SIG-M5 treated with dmso at 0.1 percent for 504 hours (cell line): Measurements from ENCODE around the gene CRYBB3.
"Not testable (repeated sequence)": the region's sequence is repeated elsewhere in the genome, so short reads cannot be mapped to it uniquely, and the experiment has no call there.

ENCODE experiments used
- DNase-seq: peaks from one replicate; lab custom pipeline; 2025; ENCODE audit not compliant: unreplicated experiment; lab: John Stamatoyannopoulos, UW

CRYBB3 gene

DNA sequence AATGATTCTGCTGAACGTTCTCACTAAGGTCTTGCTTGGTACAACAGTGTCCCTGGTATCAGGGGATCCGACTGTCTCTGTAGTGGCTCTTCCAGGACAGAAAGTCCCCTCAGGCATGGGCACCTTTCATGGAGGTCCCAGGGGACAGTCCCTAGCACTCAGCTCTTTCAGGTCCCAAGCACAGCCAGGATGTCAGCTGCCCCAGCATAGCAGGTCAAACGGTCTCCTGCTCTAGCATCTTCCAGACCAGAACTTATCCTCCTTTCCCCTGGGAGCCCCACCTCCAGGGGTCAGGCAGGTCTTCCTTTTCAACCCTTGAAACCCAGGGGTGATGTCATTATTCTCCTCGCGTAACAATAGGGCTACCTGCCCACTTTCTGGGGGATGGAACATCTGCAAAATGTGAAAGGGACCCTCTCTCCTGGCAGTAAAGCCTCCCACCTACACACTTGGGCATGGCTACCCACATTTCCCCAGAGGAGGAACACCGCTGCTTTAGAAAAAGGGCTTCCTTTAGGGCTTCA lies 24.7 kb upstream of the CRYBB3 start:
- no peak for DNase-seq

DNA sequence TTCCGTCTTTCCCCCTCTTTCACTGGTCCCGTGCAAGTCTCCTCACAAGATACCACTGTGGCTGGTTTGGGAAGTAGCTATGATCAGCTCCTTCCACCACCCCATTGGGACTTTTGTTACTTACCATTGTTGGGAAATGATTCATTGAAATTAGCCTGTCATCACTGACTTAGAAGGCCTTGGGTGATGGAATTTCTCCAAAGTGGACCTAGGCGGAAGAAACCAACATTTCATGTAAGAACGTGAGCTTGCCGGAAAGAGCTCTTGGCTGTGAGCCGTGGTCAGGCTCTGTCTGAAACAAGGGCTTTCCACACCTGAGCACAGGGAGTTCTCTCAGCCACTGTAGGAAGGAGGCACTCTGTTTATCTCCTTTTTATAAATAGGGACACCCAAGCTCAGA lies 23.5 kb upstream of the CRYBB3 start:
- no peak for DNase-seq

DNA sequence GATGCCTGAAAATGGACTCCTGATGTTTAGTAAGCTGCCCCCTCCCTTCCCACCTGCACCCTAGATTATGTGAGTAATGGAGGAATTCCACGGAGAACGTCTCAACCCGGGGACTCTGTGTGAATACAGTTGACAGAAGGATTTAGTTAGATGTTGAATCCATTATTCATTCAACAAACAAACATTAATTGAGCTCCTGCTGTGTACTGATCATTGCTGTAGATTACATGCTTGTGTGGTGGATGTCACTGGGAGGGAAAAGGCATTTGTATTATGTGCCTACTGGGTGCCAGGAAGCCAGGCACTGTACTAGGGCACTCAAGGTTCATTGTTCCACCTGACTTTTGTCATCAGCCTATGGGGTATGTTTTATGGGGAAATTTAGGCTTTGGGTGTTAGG lies 22.9 kb upstream of the CRYBB3 start:
- DNase-seq, result no peak

DNA sequence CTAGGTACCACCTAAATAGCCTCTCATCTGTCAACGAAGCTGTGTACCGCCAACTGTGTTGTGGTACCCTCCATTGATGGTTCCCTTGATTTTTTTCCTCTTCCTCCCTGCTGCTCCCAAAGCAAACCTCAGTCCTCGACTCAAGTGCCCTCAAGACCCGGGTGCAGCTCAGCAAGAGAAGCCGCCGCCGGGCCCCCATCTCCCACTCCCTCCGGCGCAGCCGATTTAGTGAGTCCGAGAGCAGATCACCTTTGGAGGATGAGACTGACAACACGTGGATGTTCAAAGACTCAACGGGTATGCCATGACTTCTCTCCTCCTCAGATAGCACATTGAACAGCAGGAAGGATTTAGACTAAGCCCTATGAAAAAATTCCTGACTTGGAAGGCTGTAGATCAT lies 22.4 kb upstream of the CRYBB3 start:
- DNase-seq, result no peak

GRCh38 chr22:25177895-25178294 lies 21.8 kb upstream of the CRYBB3 start:
- no peak for DNase-seq

DNA sequence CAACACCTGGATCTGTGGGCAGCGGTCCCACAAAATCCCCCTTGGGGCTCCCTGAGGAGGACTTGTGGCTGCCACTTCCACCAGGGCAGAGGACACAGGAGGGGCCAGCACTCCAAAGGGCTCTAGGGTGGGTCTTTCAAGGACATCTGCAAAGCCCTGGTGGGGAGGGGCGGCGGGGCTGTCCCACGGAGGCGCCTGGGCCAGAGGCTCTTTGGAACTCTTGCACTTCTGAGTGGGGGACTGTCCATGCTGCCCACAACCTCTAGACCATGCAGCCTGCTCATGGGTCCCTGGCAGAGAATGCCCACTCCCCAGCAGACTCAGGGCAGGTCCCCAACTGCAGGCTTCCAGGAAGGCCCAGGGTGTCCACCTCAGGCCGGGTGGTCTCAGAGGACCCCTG lies 21.3 kb upstream of the CRYBB3 start:
- DNase-seq, result not testable (repeated sequence)

GRCh38 chr22:25178869-25179631 lies 20.6 kb upstream of the CRYBB3 start:
- DNase-seq, result not testable (repeated sequence)

GRCh38 chr22:25182131-25183110 lies 17.2 kb upstream of the CRYBB3 start:
- no peak for DNase-seq

- DNase-seq, result no peak
These were observed 15.6 kb upstream of the CRYBB3 start for GRCh38 chr22:25183949-25184619.

DNA sequence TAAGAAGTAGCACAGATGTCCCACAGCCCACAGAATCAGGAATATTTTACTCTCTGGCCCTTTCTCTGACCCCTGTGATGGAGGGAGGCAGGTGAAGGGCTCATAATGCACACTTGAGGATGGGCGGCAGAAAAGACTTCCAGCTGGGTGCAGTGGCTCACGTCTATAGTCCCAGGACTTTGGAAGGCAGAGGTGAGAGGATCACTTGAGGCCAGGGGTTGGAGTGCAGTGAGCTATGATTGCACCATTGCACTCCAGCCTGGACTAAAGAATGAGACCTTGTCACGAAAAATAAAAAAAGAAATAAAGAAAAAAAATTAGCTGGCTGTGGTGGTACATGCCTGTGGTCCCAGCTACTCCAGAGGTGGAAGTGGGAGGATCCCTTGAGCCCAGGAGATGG lies 13.5 kb upstream of the CRYBB3 start:
- no peak for DNase-seq

- no peak for DNase-seq
These were observed 12.2 kb upstream of the CRYBB3 start for GRCh38 chr22:25187469-25187868.

DNA sequence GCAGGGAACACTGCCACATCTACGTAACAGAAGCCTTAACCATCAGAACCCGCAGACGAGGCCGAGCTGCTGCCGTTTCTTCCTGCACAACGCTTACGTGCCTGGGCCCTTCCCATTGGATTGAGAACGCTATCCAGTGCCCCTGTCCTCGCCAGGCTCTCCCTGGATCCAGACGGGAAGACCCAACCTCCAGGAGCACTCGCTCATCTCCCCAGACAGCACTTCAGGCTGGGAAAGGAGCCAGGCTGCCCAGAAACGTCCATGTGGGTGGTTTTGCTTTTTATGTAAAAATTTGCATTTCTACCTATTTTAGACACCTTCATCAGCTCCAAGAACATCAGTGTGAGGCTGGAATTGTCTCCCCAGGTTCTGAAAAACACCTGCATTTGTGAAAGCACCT lies 7.3 kb upstream of the CRYBB3 start:
- DNase-seq, result no peak

DNA sequence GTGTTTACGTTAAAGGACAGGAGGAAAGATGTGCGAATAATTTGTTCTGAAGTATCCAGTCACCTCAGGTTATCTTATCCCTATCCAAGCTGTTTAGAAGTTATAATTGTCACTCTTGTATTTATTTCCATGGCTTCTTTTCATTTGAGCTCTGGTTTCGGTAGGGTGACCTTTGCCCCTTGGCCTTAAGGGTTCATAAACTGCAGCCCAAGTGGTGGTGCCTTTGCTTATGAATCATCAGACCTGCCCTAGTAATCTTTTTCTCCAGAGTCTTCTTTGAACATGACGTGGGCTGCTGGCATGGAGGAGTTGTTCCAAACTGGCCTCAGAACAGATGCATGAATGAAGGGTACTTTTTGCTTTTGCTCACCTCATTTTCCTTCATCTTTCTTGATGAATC lies 6.5 kb upstream of the CRYBB3 start:
- no peak for DNase-seq

GRCh38 chr22:25193548-25193947 lies 6.1 kb upstream of the CRYBB3 start:
- no peak for DNase-seq

- no peak for DNase-seq
These were observed 3.3 kb upstream of the CRYBB3 start for GRCh38 chr22:25196326-25196725.

GRCh38 chr22:25197340-25197739 lies 2.3 kb upstream of the CRYBB3 start:
- no peak for DNase-seq

DNA sequence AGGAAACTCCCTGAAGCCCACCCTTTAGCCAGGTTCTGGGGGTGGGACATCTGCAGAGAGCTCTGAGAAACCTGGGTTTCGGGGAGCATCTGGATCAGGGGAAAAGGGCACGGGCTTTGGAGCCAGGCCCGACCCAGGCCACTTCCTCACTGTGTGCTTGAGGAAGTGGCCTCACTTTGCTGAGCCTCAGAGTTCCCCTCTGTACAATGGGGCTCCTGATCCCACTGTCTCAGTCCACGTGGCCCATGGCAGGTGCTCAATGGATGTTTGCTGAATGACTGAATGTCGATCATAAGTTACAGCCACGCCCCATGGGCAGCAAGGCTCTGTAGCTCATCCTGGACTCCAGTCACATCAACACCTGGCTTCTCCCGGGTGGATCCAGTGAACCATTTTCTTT lies 1.3 kb downstream of the CRYBB3 start:
- no peak for DNase-seq

- no peak for DNase-seq
These were observed 2.1 kb downstream of the CRYBB3 start for GRCh38 chr22:25201557-25202273.

- peak; percentile 31 for DNase-seq
These were observed 2.7 kb downstream of the CRYBB3 start for GRCh38 chr22:25202290-25202921.

GRCh38 chr22:25203082-25203481 lies 3.4 kb downstream of the CRYBB3 start:
- no peak for DNase-seq
